ENCODE measurements around the gene CFL1. TPM values are rescaled to one million over a fixed set of nuclear protein-coding genes. Genes with fewer than 3 reads are reported as not detected.

CFL1 gene
- total and polyA plus RNA-seq, 2 experiments from 2014 or later: 974 to 2,660 TPM

- no peak for TF ChIP-seq CTCF (IDR thresholded peaks at IDR 0.05; ENCODE audit: low read depth, low read length)
- H3K4me3 ChIP-seq: no peak overlapping the region
- H3K27ac ChIP-seq: no peak overlapping the region
- no peaks in the 10 kb centered on the region for H3K27me3 ChIP-seq
- no peaks in the 10 kb centered on the region for H3K4me1 ChIP-seq (ENCODE audit: low read depth)
- DNase-seq (ENCODE audit: low read depth in 1 of 2, low spot score in 1 of 2): no peak
- no peaks in the 10 kb centered on the region for H3K36me3 ChIP-seq
- no peaks in the 10 kb centered on the region for H3K9me3 ChIP-seq (ENCODE audit: low read depth)
Measured at GRCh38 chr11:65847746-65848145, 10.2 kb downstream of the CFL1 start.

- Histone ChIP-seq H3K4me1 (ENCODE audit: low read depth) (no peaks in the 10 kb centered on the region), H3K9me3 (ENCODE audit: low read depth) (no peaks in the 10 kb centered on the region), H3K27me3 (no peaks in the 10 kb centered on the region), H3K27ac (no peak overlapping the region), H3K36me3 (no peaks in the 10 kb centered on the region), H3K4me3 (no peak overlapping the region)
- no peak for TF ChIP-seq CTCF (IDR thresholded peaks at IDR 0.05; ENCODE audit: low read depth, low read length)
- no peak for DNase-seq (ENCODE audit: low read depth in 1 of 2, low spot score in 1 of 2)
Measured at GRCh38 chr11:65844231-65844872, 13.6 kb downstream of the CFL1 start.

- Histone ChIP-seq H3K27ac (no peak overlapping the region), H3K27me3 (no peaks in the 10 kb centered on the region), H3K4me1 (ENCODE audit: low read depth) (no peaks in the 10 kb centered on the region), H3K36me3 (no peaks in the 10 kb centered on the region), H3K9me3 (ENCODE audit: low read depth) (no peaks in the 10 kb centered on the region), H3K4me3 (no peak overlapping the region)
- no peak for TF ChIP-seq CTCF (IDR thresholded peaks at IDR 0.05; ENCODE audit: low read depth, low read length)
- no peak for DNase-seq (ENCODE audit: low read depth in 1 of 2, low spot score in 1 of 2)
Measured at GRCh38 chr11:65843811-65844210, 14.2 kb downstream of the CFL1 start.

GRCh38 chr11:65842144-65842543, 15.8 kb downstream of the CFL1 start:
- Histone ChIP-seq H3K4me1 (ENCODE audit: low read depth) (no peaks in the 10 kb centered on the region), H3K36me3 (no peaks in the 10 kb centered on the region), H3K4me3 (no peak overlapping the region), H3K27me3 (no peaks in the 10 kb centered on the region), H3K9me3 (ENCODE audit: low read depth) (no peaks in the 10 kb centered on the region), H3K27ac (no peak overlapping the region)
- no peak for TF ChIP-seq CTCF (IDR thresholded peaks at IDR 0.05; ENCODE audit: low read depth, low read length)
- DNase-seq (ENCODE audit: low read depth in 1 of 2, low spot score in 1 of 2): no peak

GRCh38 chr11:65834202-65834601, 23.8 kb downstream of the CFL1 start:
- DNase-seq (ENCODE audit: low read depth in 1 of 2, low spot score in 1 of 2): no peak
- Histone ChIP-seq H3K27me3 (no peaks in the 10 kb centered on the region), H3K4me3 (peak overlapping the region; percentile 48), H3K27ac (no peak overlapping the region), H3K9me3 (ENCODE audit: low read depth) (no peaks in the 10 kb centered on the region), H3K36me3 (no peaks in the 10 kb centered on the region), H3K4me1 (ENCODE audit: low read depth) (no peaks in the 10 kb centered on the region)
- TF ChIP-seq CTCF (IDR thresholded peaks at IDR 0.05; ENCODE audit: low read depth, low read length): no peak

All from cardiac muscle cell (in vitro differentiated cells and primary cell).